Hematopoietic multipotent progenitor cell treated with erythropoietin and hydrocortisone succinate and interleukin-3 and kit ligand, for 15 days (in vitro differentiated cells): ENCODE data around the gene LMAN1L.

Source experiments
- DNase-seq: peaks from one replicate; pipeline ENCODE4 v3.0.0-alpha.2; 2015; ENCODE audit warnings: low spot score

The LMAN1L gene

DNA sequence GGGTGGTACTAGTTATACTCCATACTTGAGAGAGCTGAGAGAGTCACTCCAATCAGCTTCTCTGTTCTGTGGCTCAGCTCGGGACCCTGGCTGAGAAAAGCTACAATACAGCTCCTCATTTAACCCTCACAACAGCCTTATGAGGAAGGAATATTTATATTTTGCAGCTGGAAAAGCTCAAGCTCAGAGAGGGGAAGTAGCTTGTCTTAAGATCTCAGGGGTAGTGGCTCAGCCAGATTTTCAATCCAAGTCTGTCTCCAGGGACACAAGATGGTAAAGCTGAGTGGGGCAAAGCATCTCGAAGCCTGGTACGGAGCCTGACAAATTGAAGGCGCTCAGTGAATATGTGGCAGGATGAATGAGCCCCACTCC, 45.7 kb downstream of the LMAN1L start:
- no peak for DNase-seq

DNA sequence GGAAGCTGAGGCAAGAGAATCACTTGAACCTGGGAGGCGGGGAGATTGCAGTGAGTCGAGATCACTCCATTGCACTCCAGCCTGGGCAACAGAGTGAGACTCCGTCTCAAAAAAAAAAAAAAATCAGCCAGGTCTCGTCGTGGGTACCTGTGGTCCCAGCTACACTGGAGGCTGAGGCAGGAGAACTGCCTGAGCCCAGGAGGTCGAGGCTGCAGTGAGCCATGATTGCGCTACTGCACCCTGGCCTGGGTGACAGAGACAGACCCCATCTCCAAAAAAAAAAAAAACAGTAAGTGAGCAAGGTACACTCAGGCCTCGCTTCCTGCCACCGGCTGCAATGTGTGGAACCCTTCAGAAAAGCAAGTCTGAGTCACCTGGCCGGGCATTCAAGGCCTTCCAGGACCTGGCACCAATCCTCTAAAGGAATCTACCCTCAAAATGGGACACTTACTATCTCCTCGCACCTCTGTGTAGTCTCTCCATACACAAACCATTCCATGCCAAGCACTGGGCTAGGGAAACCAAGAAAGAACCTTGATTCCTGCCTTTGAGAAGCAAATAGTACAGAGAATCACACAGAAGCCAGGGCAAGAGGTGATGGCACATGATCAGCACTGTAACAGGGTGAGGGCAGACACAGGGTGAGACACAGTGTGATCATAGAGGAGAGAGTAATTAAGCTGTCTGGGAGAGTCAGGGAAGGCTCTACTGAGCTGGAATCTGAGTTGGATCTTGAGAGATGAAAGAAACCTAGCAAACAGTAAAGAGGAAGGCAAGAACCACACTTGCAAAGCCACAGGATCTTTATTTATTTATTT, 50.8 kb downstream of the LMAN1L start:
- DNase-seq: no peak

DNA sequence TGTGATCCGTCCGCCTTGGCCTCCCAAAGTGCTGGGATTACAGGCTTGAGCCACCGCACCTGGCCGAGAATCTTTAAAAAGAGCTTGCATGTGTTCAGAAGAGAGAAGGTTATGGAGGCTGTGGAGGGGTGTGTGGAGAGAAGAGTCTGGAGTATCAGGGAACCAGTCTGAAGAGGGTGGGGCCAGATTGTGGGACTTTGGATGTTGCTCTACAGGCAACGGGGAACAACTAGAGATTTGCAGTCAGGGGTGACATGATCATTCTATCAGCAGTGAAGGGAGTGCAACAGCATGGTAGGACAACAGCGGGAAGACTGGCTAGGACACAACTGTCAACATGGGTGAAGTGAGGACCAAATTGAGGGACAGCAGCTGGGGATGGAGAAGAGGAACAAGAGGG, 51.7 kb downstream of the LMAN1L start:
- no peak for DNase-seq

DNA sequence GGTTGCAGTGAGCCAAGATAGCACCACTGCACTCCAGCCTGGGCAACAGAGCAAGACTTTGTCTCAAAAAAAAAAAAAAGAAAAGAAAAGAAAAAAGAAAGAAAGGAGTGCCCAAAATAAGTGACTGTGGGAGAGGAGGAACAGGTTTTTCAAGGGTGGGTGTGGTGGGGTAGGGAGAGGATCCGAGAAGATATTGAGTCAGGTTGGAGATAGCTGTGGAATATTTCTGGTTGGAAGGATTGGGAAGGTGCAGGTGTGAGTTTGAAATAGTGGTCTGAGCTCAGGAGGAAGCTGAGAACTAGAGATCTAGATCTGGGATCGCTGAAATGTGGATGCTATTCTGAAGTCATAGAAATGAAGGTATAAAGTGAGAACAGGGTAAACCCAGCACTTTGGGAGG, 52.7 kb downstream of the LMAN1L start:
- DNase-seq: no peak

DNA sequence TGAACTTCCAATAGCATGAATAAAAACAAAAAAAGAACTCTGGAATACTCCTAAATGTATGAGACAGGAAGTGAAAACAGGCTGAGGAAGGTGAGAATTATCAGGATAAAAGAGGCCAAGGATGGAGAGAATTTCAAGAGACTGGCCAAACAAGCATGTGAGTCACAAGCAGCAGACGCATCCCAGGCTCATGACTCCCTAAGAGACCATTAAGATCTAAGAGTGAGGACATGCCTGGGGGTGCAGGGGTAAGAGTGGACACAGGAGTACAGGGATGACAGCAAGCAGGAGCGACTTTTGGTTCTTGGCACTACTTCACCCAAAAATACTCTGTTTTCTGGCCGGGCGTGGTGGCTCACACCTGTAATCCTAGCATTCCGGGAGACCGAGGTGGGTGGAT, 53.5 kb downstream of the LMAN1L start:
- DNase-seq: no peak

DNA sequence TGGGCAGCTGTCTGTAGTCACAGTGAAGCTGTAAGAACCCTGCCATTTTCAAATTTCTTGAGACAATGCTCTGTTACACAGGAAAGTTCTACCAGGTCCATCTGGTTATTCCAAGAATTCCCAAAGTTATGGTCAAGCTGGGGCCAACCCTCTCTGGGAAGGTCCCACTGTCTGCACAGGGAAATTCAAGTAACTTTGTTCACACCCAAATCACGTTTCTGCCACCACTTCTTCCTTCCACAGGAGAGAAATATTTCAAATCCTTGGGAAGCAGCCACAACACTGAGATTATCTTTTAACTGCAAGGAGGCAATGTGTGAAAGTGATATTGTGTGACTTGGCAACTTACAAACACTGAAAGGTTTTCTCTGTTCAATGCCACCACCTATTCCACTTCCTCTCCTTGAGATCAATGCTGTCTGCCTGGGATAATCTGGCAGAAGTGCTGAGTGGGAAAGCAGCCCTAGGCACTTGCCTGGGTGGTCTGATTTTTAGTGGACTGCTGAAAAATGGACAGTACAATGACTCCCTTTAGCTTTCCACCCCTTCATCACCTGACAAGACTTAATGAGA, 54.9 kb downstream of the LMAN1L start:
- DNase-seq: no peak

DNA sequence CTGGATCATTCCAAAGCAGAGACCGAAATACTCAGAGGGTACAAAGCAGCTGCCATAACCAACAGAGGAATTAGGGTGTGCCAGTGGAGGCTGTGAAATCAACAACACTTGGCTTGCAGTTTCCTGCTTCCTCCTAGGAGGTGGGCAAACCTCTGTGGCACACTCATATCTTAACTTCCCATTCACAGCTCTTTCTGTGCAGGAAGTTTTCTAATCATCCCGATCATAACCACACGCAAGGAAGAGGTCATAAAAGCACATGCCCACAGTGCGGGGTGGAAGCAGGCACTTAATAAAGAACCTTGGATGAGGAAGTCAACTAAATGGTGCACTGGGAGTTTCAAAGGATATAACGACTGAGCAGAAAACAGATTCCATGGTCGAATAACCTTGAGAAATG, 55.4 kb downstream of the LMAN1L start:
- DNase-seq: no peak

DNA sequence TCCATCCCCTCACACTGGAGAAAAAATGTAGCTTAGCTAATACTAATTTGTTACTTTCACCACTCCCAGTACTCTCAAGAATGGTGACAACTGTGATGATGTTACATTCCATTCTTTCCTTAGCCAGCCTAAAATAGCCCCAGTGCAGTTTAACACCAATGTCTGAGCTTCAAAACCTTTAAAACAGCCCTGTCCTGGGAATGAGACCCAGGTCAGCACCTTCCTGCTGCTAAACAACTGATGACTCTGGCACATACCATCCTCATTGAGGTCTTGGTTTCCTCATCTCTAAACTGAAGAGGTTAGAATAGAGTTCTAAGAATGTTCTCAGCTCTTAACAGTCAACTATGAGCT, 56.7 kb downstream of the LMAN1L start:
- DNase-seq: no peak

DNA sequence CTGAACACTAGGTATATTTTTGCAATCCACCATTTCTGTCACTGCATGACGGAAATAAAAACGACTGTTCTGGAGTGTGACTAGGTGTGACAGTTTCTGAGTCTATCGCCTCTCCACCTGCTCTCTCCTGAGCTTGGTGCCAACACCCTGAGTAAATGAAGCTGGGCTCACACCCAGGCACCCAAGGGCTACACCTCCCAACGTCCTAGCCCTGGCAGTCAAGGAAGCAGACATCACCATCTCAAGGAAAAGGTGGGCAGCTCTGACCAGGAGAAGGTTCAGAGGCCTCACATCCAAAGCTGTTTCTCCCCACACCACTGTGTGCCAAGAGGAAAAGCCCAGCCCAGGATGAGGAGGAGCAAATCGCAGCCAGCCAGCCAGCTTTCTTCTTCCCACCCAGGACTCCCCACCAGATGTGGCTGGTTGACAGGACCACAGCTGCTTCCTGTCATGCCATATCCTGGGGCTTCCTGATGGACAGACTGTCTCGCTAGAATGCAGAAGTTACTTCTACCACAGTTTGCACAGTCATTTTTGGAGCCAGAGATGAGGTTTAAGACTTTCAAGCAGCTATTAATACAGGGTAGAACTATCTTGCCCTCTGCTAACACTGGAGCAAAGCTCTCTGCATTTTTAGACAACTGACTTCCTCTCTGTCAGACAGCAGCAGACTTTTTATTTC, 57.2 kb downstream of the LMAN1L start:
- DNase-seq: peak; percentile 27

DNA sequence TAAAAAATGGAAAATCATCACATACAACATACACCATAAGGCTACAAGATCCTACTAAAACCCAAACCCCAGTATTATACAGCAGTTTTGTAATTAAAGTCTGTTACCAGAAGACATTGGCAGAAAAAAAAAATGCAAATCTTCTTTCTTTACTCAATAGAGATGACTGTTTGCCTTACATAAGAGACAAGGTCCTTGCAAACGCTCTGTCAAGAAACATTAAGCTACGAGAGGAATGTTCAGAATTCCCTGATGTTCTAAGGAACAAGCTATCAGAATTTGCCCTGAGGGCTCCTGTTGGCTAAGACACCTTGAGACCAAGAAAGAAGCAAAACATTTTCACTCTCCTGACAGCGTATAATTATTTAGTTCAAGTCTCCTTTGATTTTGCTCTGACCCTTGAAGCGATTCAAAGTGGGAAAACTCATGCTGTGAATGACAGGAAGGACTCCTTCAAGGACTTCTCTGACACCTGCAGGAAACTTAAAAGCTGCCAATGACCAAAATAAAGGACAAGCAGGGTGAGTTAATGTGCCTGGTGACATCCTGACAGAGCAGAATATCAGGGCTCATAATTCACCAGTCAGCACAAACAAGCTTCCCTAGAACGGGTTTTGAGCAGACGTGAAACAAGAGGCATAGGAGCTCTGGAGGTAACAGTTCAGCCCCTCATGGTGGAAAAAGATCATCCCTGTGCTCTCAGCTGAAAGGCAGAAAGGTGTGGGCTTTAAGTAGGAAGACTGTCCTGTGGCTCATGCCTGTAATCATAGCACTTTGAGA, 58.0 kb downstream of the LMAN1L start:
- DNase-seq: no peak

DNA sequence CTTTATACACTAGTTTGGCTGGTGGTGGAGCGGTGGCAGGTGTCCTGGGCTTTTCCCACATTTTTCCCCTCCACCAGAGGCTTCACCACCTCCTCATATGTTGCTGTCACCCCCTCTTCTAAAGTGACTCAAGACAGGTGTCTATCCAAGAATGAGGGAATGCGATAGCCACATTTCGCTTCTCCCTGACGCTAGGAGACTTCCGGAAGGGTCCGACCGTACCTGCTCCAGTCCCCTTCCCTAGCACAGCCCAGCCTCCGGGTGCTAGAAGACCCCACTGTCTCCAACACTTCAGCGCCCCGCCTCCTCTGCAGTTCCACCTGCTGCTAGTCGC, 60.0 kb downstream of the LMAN1L start:
- DNase-seq: no peak

DNA sequence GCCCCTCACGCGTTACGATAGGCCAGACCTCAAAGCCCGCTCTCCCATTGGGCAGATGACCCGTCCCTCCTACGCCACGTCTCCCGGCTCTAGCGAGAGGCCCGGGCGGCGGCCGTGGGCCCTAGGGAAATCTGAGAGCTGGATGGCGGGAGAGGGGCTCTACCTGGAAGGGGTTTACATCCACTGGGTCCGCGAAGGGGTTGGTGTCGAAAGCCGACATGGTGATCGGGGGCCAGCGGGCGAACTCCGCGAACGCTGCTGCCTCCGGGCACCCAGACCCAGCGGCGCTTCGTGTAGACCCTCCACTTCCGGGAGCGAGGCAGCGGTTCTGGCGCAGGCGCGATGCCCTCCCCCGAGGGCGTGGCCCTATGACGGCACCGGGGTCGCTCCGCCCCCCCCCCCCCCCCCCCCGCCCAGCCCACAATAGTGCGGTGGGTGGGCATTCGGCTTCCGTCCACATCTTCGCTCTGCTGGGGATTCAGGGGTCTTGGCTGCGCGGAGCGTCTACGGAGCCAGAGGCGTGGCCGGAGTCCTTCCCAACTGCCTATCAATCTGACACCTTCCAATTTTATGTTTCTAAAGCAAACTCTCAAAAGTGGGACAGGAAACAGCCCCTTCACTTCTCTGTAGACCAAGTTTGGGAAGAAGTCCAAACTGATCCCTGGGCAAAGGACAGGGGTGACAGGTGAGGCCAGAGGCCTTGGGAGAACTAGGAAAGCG, 60.6 kb downstream of the LMAN1L start, which contains the start of gene SCAMP2:
Gene SCAMP2, minus strand, starts transcription at position 330 of the 720 bp plus-strand sequence. Its CDS starts 110 bp downstream, at position 220.
- DNase-seq: peak; percentile 93

DNA sequence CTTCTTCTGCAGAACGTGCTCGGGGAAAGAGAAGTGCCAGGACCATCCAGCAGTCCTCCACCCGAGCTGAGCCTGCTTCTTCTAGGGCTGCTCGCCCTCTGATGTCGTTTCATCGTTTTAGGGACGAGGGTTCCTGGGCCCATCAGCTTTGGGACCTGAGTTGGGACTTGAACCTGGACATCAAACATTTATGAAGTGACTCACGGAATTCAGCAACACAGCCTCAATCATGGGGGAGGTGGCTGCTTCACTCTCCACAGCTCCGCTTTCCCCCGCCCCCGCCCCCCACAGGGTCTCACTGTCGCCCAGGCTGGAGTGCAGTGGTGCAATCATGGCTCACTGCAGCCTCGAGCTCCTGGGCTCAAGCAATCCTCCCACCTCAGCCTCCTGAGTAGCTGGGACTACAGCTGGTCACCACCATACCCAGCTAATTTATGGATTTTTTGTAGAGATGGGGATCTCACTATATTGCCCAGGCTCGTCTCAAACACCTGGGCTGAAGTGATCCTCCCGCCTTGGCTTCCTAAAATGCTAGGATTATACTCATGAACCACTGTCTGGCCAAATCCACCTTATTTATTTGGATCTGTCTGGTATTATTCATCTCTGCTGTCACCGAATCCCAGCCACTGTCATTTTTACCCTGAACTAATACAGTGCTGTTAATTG, 61.3 kb downstream of the LMAN1L start:
- no peak for DNase-seq
